ENCODE data around the gene ARHGEF7.

The ARHGEF7 gene

GRCh38 chr13:111168107-111168506, 53.0 kb downstream of the ARHGEF7 start:
- H3K9me3 ChIP-seq (ENCODE audit: insufficient read depth, low read depth, low read length): no peaks in the 10 kb centered on the region
- H3K9ac ChIP-seq (ENCODE audit: low read depth, low read length, poor library complexity, severe bottlenecking): no peak overlapping the region
- peaks cover 31% of the 10 kb centered on the region; the same call in 1 of the 2 replicates for H3K36me3 ChIP-seq (ENCODE audit: insufficient read depth, low read length)
- no peaks in the 10 kb centered on the region for H3F3A ChIP-seq (ENCODE audit: low read depth)
- no peak overlapping the region for H2AFZ ChIP-seq (ENCODE audit: low read length)
- no peak for TF ChIP-seq EZH2phosphoT487 (IDR thresholded peaks at IDR 0.05; ENCODE audit: borderline replicate concordance)
- TF ChIP-seq, protein P1, sequence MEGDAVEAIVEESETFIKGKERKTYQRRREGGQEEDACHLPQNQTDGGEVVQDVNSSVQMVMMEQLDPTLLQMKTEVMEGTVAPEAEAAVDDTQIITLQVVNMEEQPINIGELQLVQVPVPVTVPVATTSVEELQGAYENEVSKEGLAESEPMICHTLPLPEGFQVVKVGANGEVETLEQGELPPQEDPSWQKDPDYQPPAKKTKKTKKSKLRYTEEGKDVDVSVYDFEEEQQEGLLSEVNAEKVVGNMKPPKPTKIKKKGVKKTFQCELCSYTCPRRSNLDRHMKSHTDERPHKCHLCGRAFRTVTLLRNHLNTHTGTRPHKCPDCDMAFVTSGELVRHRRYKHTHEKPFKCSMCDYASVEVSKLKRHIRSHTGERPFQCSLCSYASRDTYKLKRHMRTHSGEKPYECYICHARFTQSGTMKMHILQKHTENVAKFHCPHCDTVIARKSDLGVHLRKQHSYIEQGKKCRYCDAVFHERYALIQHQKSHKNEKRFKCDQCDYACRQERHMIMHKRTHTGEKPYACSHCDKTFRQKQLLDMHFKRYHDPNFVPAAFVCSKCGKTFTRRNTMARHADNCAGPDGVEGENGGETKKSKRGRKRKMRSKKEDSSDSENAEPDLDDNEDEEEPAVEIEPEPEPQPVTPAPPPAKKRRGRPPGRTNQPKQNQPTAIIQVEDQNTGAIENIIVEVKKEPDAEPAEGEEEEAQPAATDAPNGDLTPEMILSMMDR (conservative IDR thresholded peaks at IDR 0.05; ENCODE audit: low read length): no peak
- H3K27me3 ChIP-seq (ENCODE audit: insufficient read depth, low read length, poor library complexity, severe bottlenecking): no peaks in the 10 kb centered on the region
- H3K4me1 ChIP-seq (ENCODE audit: insufficient read depth, low read length, poor library complexity, severe bottlenecking): peaks cover 24% of the 10 kb centered on the region
- H3K4me2 ChIP-seq (ENCODE audit: low read depth, low read length, poor library complexity, severe bottlenecking): no peak overlapping the region
- peaks cover 99% of the 10 kb centered on the region for H3K79me2 ChIP-seq (ENCODE audit: insufficient read depth, low read length)
- H3K9me2 ChIP-seq (replicated peaks; ENCODE audit: low read depth, low read length): no peaks in the 10 kb centered on the region
- no peak overlapping the region for H3K4me3 ChIP-seq (ENCODE audit: low read length, poor library complexity, severe bottlenecking)
- peaks cover 35% of the 10 kb centered on the region for H4K20me1 ChIP-seq (ENCODE audit: insufficient read depth, low read length, poor library complexity, severe bottlenecking)

- Histone ChIP-seq H3F3A (ENCODE audit: low read depth) (no peaks in the 10 kb centered on the region), H3K4me3 (ENCODE audit: low read length, poor library complexity, severe bottlenecking) (no peak overlapping the region), H4K20me1 (ENCODE audit: insufficient read depth, low read length, poor library complexity, severe bottlenecking) (peaks cover 17% of the 10 kb centered on the region), H3K4me2 (ENCODE audit: low read depth, low read length, poor library complexity, severe bottlenecking) (no peak overlapping the region), H3K36me3 (ENCODE audit: insufficient read depth, low read length) (peaks cover 32% of the 10 kb centered on the region; the same call in 1 of the 2 replicates), H3K79me2 (ENCODE audit: insufficient read depth, low read length) (peaks cover 100% of the 10 kb centered on the region), H3K9me2 (replicated peaks; ENCODE audit: low read depth, low read length) (no peaks in the 10 kb centered on the region), H3K4me1 (ENCODE audit: insufficient read depth, low read length, poor library complexity, severe bottlenecking) (peaks cover 12% of the 10 kb centered on the region), H2AFZ (ENCODE audit: low read length) (no peak overlapping the region), H3K9me3 (ENCODE audit: insufficient read depth, low read depth, low read length) (no peaks in the 10 kb centered on the region), H3K27me3 (ENCODE audit: insufficient read depth, low read length, poor library complexity, severe bottlenecking) (no peaks in the 10 kb centered on the region), H3K9ac (ENCODE audit: low read depth, low read length, poor library complexity, severe bottlenecking) (no peak overlapping the region)
- TF ChIP-seq, protein P1 (conservative IDR thresholded peaks at IDR 0.05; ENCODE audit: low read length): no peak
- TF ChIP-seq EZH2phosphoT487 (IDR thresholded peaks at IDR 0.05; ENCODE audit: borderline replicate concordance): no peak
These were observed 56.0 kb downstream of the ARHGEF7 start for GRCh38 chr13:111171112-111171511.

GRCh38 chr13:111171629-111172028, 56.5 kb downstream of the ARHGEF7 start:
- Histone ChIP-seq H3K4me2 (ENCODE audit: low read depth, low read length, poor library complexity, severe bottlenecking) (no peak overlapping the region), H4K20me1 (ENCODE audit: insufficient read depth, low read length, poor library complexity, severe bottlenecking) (peaks cover 12% of the 10 kb centered on the region)

More at GRCh38 chr13:111171629-111172028, 56.5 kb downstream of the ARHGEF7 start:
- Histone ChIP-seq H3K79me2 (ENCODE audit: insufficient read depth, low read length) (peaks cover 100% of the 10 kb centered on the region), H2AFZ (ENCODE audit: low read length) (no peak overlapping the region), H3K27me3 (ENCODE audit: insufficient read depth, low read length, poor library complexity, severe bottlenecking) (no peaks in the 10 kb centered on the region), H3K4me1 (ENCODE audit: insufficient read depth, low read length, poor library complexity, severe bottlenecking) (peaks cover 7% of the 10 kb centered on the region), H3K36me3 (ENCODE audit: insufficient read depth, low read length) (peaks cover 32% of the 10 kb centered on the region; the same call in 1 of the 2 replicates), H3K9me3 (ENCODE audit: insufficient read depth, low read depth, low read length) (no peaks in the 10 kb centered on the region), H3K4me3 (ENCODE audit: low read length, poor library complexity, severe bottlenecking) (no peak overlapping the region), H3K9me2 (replicated peaks; ENCODE audit: low read depth, low read length) (no peaks in the 10 kb centered on the region), H3F3A (ENCODE audit: low read depth) (no peaks in the 10 kb centered on the region), H3K9ac (ENCODE audit: low read depth, low read length, poor library complexity, severe bottlenecking) (no peak overlapping the region)
- TF ChIP-seq EZH2phosphoT487 (IDR thresholded peaks at IDR 0.05; ENCODE audit: borderline replicate concordance): no peak
- TF ChIP-seq, protein P1 (conservative IDR thresholded peaks at IDR 0.05; ENCODE audit: low read length): no peak
